CD1c-positive myeloid dendritic cell (primary cell): Measurements from ENCODE around the gene PLXNC1.

Source experiments
- DNase-seq: peaks from one replicate; pipeline ENCODE4 v3.0.0-alpha.2; 2016; ENCODE audit errors: extremely low spot score

The PLXNC1 gene

GRCh38 chr12:94264736-94265485 lies 116.5 kb downstream of the PLXNC1 start:
- no peak for DNase-seq

DNA sequence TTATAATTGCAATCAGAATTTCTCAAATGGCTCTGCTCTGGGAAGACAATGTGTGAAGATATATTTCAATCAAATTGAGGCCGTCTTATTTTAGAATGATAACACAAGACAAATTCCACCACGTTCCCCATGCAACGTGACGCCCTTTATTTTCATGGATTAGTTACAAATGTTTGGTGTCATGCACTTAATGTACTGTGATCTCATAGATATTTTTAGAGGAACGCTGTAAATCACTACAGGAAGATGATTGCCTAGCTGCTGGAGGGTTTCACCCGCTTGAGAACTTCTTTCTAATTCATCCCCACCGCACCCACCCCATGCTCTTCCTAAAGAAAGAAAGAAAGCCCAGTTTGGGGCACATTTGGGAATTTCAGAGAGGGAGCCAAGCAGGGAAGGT lies 117.2 kb downstream of the PLXNC1 start:
- no peak for DNase-seq

DNA sequence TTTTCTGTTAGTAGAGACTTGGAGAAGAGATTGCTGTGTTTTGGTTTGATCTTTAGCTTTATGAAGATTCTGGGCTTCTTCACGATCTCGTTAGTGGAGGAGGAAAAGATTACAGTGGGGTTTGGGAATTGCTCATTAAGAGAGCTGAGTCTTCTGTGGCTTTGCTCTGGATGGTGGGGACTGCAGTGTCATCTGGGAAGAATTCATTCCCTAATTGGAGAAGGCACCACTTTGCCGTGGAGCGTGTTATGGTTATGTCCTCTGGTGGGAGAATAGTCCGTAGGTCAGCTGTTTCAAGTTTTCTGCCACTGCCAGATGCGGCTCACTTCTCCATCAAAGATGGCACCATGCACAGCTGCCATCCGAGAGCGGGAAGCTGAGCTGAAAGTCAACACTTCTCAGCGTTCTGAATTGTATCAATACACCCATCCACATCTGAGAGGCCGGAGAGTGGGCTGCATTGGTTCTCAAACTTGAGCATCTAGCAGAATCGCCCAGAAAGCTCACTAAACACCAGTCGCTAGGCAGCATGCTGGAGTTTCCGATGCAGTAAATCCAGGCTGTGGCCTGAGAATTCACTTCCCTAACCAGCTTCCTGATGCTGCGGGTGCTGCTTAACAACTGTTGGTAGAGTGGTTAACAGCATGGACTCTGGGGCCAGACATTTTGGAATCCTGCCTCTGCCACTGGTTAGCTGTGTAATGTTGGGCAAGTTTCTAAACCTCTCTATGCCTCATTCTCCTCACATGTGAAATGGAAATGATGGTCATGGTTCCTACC lies 117.8 kb downstream of the PLXNC1 start:
- DNase-seq: peak; percentile 60

GRCh38 chr12:94266796-94267536 lies 118.6 kb downstream of the PLXNC1 start:
- DNase-seq: peak; percentile 48

DNA sequence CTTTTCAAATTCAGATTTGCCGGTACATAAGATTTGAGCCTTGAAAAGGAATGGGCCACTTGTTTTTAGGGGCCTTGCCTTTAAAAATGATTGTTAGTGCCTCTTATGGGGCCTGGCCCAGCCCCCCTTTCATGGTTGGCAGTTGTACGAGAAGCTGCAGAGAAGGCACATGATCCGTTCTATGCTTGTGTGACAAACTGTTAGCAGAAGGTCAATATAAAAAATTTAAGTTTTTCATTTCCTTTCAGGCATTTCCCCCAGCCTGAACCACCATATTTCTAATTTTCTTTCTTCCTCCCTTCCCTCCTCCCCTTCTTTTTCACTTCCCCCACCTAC lies 119.1 kb downstream of the PLXNC1 start:
- DNase-seq: no peak

DNA sequence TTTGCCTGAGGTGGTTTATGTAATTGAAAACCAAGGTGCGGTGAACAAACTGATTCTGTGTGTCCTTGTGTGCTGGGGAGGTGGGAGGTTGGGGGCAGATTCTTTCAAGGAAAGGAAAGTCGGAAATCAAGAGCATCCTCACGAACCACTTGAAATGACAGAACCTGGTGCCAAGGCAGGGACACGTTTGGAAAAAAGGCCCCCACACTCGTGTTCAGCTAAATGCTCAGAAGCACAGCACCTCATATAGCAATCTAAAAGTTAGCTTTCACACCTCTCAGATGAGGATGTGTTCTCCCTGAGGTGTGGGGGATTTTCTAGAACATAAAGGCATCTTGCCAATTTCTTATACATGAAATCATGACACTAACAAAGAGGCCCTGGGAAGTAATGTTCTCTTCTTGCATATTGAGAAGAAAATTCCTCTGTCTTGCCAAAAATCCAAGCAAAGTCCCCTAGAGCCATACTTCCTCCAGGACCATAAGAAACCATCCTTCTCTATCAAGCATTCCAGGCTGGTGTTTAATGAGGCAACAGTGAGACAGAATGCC lies 119.6 kb downstream of the PLXNC1 start:
- no peak for DNase-seq

- DNase-seq: no peak
Observed at GRCh38 chr12:94269316-94269999, 121.1 kb downstream of the PLXNC1 start.

DNA sequence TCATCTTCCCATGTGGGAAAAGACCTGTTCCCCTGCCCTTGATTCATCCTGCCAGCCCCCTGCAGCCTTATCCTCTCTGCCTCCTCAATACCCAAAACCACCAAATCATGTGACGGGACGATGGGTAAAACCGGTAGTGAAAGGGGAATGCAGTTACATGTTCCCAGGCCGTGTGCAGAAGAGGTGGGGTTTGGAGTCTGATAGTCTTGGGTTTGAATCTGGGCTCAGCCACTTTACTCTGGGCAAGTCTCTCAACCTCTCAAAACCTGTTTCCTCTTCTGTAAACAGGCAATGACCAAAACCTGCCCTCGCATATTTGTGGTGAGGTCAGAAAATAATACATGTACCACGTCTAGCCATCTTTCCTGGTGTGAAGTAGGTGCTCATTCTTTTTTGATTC lies 123.0 kb downstream of the PLXNC1 start:
- DNase-seq: peak; percentile 14

- peak; percentile 30 for DNase-seq
Observed at GRCh38 chr12:94272280-94272679, 123.9 kb downstream of the PLXNC1 start.

- DNase-seq: no peak
Observed at GRCh38 chr12:94273272-94273671, 124.9 kb downstream of the PLXNC1 start.

GRCh38 chr12:94276725-94277124 lies 128.3 kb downstream of the PLXNC1 start:
- DNase-seq: no peak

GRCh38 chr12:94277426-94278000 lies 129.1 kb downstream of the PLXNC1 start:
- no peak for DNase-seq

GRCh38 chr12:94280063-94280462 lies 131.7 kb downstream of the PLXNC1 start:
- no peak for DNase-seq

- DNase-seq: peak; percentile 35
Observed at GRCh38 chr12:94282675-94283074, 134.3 kb downstream of the PLXNC1 start.

DNA sequence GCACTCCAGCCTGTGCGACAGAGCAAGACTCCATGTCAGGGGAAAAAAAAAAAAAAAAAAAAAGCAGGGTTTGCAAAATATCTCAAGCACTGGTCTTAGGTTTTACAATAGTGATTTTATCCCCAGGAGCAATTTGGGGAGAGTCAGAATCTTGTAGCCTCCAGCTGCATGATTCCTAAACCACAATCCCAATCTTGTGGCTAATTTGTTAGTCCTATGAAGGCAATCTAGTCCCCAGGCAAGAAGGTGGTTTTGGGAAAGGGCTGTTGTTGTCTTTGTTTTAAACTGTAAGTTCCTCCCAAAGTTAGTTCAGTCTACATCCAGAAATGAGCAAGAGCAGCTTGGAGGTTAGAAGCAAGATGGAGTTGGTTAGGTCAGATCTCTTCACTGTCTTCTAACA lies 135.7 kb downstream of the PLXNC1 start:
- DNase-seq: no peak

- DNase-seq: no peak
Observed at GRCh38 chr12:94284859-94285258, 136.5 kb downstream of the PLXNC1 start.

DNA sequence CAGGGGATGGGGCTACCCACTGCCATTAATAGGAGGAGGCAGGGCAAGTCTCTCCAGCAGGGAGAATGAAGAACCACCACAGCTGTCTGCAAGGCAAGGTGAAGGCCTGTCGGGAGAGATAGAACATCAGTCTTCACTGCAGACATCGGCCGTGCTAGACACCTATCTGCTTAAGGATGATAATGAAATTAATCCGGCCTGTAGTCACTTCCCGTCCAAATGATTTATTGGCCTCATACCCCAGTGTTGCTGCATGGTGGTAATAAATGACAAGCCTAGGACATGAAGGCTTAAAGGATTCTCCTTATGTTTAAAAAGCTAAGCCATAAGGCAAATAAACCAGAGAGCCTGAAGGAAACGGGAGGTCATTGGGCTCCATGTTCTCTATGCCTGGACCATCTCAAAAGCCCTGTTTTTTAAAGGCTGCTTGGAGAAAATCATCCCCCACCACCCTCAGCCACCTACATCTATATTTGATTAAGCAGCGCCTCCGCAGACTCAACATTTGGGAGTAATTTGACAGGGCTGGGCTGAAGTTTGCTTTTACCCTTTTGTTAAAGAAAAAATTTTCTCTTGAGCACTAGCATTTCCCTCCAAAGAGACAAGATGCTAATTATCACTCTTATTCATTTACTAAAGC lies 137.7 kb downstream of the PLXNC1 start:
- DNase-seq: no peak

- DNase-seq: no peak
Observed at GRCh38 chr12:94286583-94287244, 138.3 kb downstream of the PLXNC1 start.

DNA sequence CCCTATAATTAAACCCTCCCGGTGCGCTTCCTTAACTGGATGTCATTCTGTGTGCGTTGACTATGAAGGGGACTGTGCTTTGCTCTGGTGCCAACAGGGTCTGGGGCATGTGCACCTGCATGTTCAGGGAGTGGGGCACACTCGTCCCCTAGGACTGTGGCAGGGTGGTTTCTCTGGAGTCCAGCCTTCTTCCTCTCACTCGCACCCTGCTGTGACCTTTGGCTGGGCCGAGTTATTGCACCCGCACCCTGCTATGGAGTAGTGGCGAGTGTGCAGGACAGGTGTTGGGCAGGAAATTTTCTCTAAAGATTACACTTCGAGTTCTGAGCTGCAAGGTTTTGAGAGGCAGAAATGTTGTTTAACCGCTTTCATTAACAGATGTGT lies 138.9 kb downstream of the PLXNC1 start:
- DNase-seq: no peak
